LNCaP clone FGC (cell line): ENCODE measurements around the gene GRM8.

Source experiments
- DNase-seq: peaks from one replicate; pipeline ENCODE4 v3.0.0-alpha.2; 2011; ENCODE audit warnings: low read depth
- H3K4me3 ChIP-seq: 2 replicates; pipeline ENCODE4 v1.5.1; 2011; ENCODE audit warnings: mild to moderate bottlenecking, low read depth, low read length, control low read depth
- CTCF ChIP-seq: IDR thresholded peaks from 2 replicates; pipeline ENCODE4 v1.5.1; 2012; ENCODE audit warnings: mild to moderate bottlenecking; ENCODE audit not compliant: control insufficient read depth, insufficient read depth; ENCODE audit errors: extremely low read depth

Gene GRM8

DNA sequence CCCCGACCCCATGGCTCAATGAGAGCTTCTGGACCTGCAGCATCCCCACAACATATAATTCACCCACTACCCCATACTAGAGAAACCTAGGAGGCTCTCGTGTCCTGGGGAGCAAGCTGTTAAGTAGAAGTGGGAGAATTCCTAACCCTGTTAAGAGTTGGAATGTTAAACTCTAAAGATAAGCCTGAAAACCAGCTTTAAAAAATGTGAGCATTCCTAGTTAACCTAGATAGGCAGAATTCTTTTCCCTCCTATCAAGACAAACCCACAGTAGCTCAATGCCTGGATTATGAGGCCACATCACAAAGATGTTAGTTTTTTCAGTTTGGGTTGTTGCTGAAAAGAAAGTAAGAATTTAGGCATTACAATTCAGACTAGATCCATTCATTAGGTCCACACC lies 42.9 kb downstream of the GRM8 start:
- DNase-seq: no peak
- H3K4me3 ChIP-seq: no peak overlapping the region
- TF ChIP-seq CTCF: no peak

DNA sequence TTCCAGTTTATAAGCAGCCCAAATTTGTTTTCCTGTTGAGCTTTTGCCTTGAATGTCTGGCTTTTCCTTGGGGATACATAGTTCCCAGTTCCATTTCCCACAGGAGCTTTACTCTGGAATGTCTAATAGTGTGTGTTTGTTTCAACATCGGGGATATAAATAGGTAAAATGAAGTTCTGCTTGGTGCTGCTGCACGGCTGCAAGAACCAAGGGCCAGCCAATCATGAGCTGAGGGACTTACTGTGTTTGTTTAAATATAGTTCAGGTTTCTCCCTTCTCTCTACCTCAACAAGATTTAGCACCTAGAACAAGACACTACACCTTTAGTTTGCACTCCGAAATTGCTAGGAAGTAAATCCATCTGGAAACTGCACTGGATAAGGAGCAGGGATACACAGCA lies 43.9 kb downstream of the GRM8 start:
- no peak overlapping the region for H3K4me3 ChIP-seq
- no peak for DNase-seq
- no peak for TF ChIP-seq CTCF

- no peak overlapping the region for H3K4me3 ChIP-seq
- DNase-seq: no peak
- TF ChIP-seq CTCF: no peak
Observed at GRCh38 chr7:127208351-127208750, 44.4 kb downstream of the GRM8 start.

- no peak for TF ChIP-seq CTCF
- DNase-seq: no peak
- H3K4me3 ChIP-seq: no peak overlapping the region
Observed at GRCh38 chr7:127207806-127208205, 44.9 kb downstream of the GRM8 start.

DNA sequence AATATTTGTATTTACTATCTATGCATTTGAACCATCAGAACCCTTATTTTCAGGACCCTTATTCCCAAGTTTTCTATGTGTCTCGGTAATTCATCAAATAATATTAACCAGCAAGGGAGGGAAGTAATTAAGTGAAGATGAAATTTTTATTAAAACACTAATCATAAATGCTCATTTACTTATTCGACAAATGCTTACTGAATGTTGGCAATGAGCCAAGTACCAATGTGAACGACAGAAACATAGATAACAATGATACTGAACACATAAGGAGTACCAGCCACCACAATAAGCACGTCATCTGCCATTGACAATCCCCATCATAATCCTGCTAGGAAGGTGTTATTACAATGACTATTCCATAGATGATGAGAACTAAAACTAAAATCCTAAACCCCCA lies 45.5 kb downstream of the GRM8 start:
- TF ChIP-seq CTCF: no peak
- DNase-seq: no peak
- H3K4me3 ChIP-seq: no peak overlapping the region

GRCh38 chr7:127194571-127194970 lies 58.2 kb downstream of the GRM8 start:
- H3K4me3 ChIP-seq: no peak overlapping the region
- no peak for TF ChIP-seq CTCF
- DNase-seq: no peak

GRCh38 chr7:127189886-127190285 lies 62.9 kb downstream of the GRM8 start:
- no peak for DNase-seq
- H3K4me3 ChIP-seq: no peak overlapping the region
- TF ChIP-seq CTCF: no peak
